ENCODE data around the gene LSAMP. TPM values are rescaled to one million over a fixed set of nuclear protein-coding genes. Genes with fewer than 3 reads are reported as not detected.

The LSAMP gene
- total and polyA plus RNA-seq, 2 of the 13 experiments (the other 11 are each of a cell fraction or from before 2014, with no cell fraction given) = not detected

- no TSS peak for BruUV-seq (replicated peaks)
- Histone ChIP-seq H3K27me3 (ENCODE audit: control insufficient read depth in 1 of 2, insufficient read depth in 2 of 2, low read length in 2 of 2) (no peaks in the 10 kb centered on the region), H3K4me2 (ENCODE audit: low read depth, low read length) (no peak overlapping the region), H3K79me2 (ENCODE audit: insufficient read depth, low read length) (no peaks in the 10 kb centered on the region), H3K27ac (ENCODE audit: extremely low read length, insufficient read depth, low read length) (no peak overlapping the region), H2AFZ (ENCODE audit: low read length) (no peak overlapping the region), H3K36me3 (replicated peaks in 1 of 2; ENCODE audit: control insufficient read depth in 1 of 2, insufficient read depth in 2 of 2, low read length in 2 of 2) (no peaks in the 10 kb centered on the region), H3K9ac (ENCODE audit: insufficient read depth, low read depth, low read length) (no peak overlapping the region), H3K4me1 (ENCODE audit: insufficient read depth, low read length) (peaks cover 32% of the 10 kb centered on the region), H4K20me1 (ENCODE audit: insufficient read depth, low read length) (no peaks in the 10 kb centered on the region), H3K4me3 (replicated peaks in 1 of 3; ENCODE audit: insufficient read depth in 1 of 3, low read depth in 2 of 3, low read length in 3 of 3) (no peak overlapping the region), H3K9me3 (ENCODE audit: low read length) (no peaks in the 10 kb centered on the region)
- ChIA-PET CTCF (ENCODE audit: low intra/inter-chr PET ratio, low total read pairs) (interaction anchor here (1.5 kb wide), 1 partner anchor 41 kb away, joined by 9 read pairs; no protein-coding TSS in a partner anchor), POLR2A (interaction anchor here (2.2 kb wide), 1 partner anchor 18 kb away, joined by 5 read pairs; no protein-coding TSS in a partner anchor)
- TF ChIP-seq SMC3 (IDR thresholded peaks at IDR 0.05; ENCODE audit: low read length) = peak; percentile 28; the same call in 1 of the 2 replicates
- no peak for TF ChIP-seq MBD4 (IDR thresholded peaks at IDR 0.05; ENCODE audit: borderline replicate concordance, low read length)
- 0 out of 4 replicates have a peak, but pooled peaks have one; percentile 4 to 5 for TF ChIP-seq MAFK (conservative IDR thresholded peaks at IDR 0.05 in 1 of 2, IDR thresholded peaks at IDR 0.05 in 1 of 2; ENCODE audit: low read length in 2 of 2)
- peak; percentile 24; the same call in 1 of the 2 replicates for TF ChIP-seq CTCF (CRISPR knock-in tag; IDR thresholded peaks at IDR 0.05)
- in situ Hi-C loops (cut with HindIII; ENCODE audit: extremely low pct_ligation_motif_present, low pct_unique_long_range_greater_than_20kb) = no loop called here
- FAIRE-seq (peak; percentile 43), ATAC-seq (peak; percentile 86), DNase-seq (ENCODE audit: low spot score) (no peak)
- WGBS (ENCODE audit: low lambda C conversion rate) = 59% methylated on average over 6 of the region's 6 CpGs
- intact Hi-C loops (cut with micrococcal nuclease; ENCODE audit: unreplicated experiment) = no loop called here
Observed at GRCh38 chr3:115861166-115861733, 584.0 kb downstream of the LSAMP start.

- Histone ChIP-seq H3K4me1 (ENCODE audit: insufficient read depth, low read length) (peaks cover 32% of the 10 kb centered on the region), H3K9me3 (ENCODE audit: low read length) (no peaks in the 10 kb centered on the region), H3K79me2 (ENCODE audit: insufficient read depth, low read length) (no peaks in the 10 kb centered on the region), H3K9ac (ENCODE audit: insufficient read depth, low read depth, low read length) (no peak overlapping the region), H3K27ac (ENCODE audit: extremely low read length, insufficient read depth, low read length) (no peak overlapping the region), H3K36me3 (replicated peaks in 1 of 2; ENCODE audit: control insufficient read depth in 1 of 2, insufficient read depth in 2 of 2, low read length in 2 of 2) (no peaks in the 10 kb centered on the region), H3K4me3 (replicated peaks in 1 of 3; ENCODE audit: insufficient read depth in 1 of 3, low read depth in 2 of 3, low read length in 3 of 3) (no peak overlapping the region), H3K4me2 (ENCODE audit: low read depth, low read length) (no peak overlapping the region), H2AFZ (ENCODE audit: low read length) (no peak overlapping the region), H4K20me1 (ENCODE audit: insufficient read depth, low read length) (no peaks in the 10 kb centered on the region), H3K27me3 (ENCODE audit: control insufficient read depth in 1 of 2, insufficient read depth in 2 of 2, low read length in 2 of 2) (no peaks in the 10 kb centered on the region)
- ATAC-seq (no peak), DNase-seq (ENCODE audit: low spot score) (no peak), FAIRE-seq (no peak)
- POLR2A ChIA-PET = interaction anchor here (2.2 kb wide), 1 partner anchor 17 kb away, joined by 5 read pairs; no protein-coding TSS in a partner anchor
- intact Hi-C loops (cut with micrococcal nuclease; ENCODE audit: unreplicated experiment) = no loop called here
- CTCF ChIA-PET (ENCODE audit: low intra/inter-chr PET ratio, low total read pairs) = interaction anchor here (1.5 kb wide), 1 partner anchor 41 kb away, joined by 9 read pairs; no protein-coding TSS in a partner anchor
- WGBS (ENCODE audit: low lambda C conversion rate) = 85% methylated on average over 2 of the region's 2 CpGs
- in situ Hi-C loops (cut with HindIII; ENCODE audit: extremely low pct_ligation_motif_present, low pct_unique_long_range_greater_than_20kb) = no loop called here
- TF ChIP-seq MAFK (conservative IDR thresholded peaks at IDR 0.05 in 1 of 2, IDR thresholded peaks at IDR 0.05 in 1 of 2; ENCODE audit: low read length in 2 of 2) (no peak), HNRNPK (IDR thresholded peaks at IDR 0.05; ENCODE audit: low read depth, low read length, poor library complexity, severe bottlenecking) (peak; percentile 85)
- BruUV-seq (replicated peaks) = no TSS peak
Observed at GRCh38 chr3:115860766-115861165, 584.5 kb downstream of the LSAMP start.

Data from HepG2 (cell line).